GM18907 (cell line): Measurements from ENCODE around the gene RALGAPA1.

Experiments
- ATAC-seq: cut with Tn5 transposase; IDR thresholded peaks from one replicate; pipeline ENCODE4 v1.9.1; 2021; ENCODE audit warnings: mild to moderate bottlenecking, moderate library complexity; ENCODE audit not compliant: unreplicated experiment

The RALGAPA1 gene

GRCh38 chr14:35551081-35551480 lies 258.0 kb downstream of the RALGAPA1 start:
- ATAC-seq = no peak

DNA sequence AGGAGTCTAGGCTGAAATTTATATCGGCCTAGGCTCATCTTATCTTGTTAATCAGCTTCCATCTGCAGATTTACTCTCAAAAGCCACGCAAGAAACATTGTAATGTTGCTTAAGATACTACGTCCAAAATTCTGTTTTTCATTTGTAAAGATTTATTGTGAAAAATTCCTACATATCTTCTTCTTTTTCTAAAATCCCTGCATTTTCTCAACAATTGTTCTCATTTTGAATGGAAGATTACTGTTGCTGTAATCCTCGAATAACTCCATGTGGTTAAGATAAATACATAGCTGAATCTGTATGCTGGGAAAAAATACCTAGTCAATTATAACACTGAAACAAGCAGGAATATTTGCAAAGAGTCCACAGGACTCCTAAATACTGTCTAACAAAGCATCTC lies 259.5 kb downstream of the RALGAPA1 start:
- ATAC-seq = no peak

- no peak for ATAC-seq
These were observed 266.1 kb downstream of the RALGAPA1 start for GRCh38 chr14:35543006-35543405.

GRCh38 chr14:35539969-35540368 lies 269.1 kb downstream of the RALGAPA1 start:
- no peak for ATAC-seq

DNA sequence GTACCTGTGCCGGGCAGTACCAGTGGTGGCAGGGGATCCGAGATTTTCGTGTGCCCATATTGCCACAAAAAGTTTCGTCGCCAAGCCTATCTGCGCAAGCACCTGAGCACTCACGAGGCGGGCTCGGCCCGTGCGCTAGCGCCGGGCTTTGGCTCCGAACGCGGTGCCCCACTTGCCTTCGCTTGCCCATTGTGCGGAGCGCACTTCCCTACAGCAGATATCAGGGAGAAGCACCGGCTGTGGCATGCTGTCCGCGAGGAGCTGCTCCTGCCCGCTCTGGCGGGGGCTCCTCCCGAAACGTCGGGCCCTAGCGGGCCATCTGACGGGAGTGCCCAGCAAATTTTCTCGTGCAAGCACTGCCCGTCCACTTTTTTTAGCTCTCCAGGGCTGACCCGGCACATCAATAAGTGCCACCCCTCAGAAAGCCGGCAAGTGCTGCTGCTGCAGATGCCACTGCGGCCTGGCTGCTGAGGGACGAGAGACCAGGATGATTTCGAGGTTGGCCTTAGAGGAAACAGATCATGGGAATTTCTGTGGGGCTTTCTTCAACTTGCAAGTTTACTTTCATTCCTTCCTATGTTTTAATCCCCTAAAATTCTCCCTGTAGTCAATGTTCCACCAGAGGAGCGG lies 273.5 kb downstream of the RALGAPA1 start:
- no peak for ATAC-seq

DNA sequence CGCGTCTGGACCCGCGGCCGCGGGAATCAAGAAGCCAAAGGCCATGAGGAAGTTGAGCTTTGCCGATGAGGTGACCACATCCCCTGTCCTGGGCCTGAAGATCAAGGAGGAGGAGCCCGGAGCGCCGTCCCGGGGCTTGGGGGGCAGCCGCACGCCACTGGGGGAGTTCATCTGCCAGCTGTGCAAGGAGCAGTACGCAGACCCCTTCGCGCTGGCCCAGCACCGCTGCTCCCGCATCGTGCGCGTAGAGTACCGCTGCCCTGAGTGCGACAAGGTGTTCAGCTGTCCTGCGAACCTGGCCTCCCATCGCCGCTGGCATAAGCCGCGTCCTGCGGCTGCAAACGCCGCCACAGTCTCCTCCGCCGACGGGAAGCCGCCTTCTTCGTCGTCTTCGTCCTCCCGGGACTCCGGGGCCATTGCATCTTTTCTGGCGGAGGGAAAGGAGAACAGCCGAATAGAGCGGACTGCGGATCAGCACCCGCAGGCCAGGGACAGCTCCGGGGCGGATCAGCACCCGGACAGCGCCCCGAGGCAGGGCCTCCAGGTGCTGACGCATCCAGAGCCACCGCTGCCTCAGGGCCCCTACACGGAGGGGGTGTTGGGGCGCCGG lies 274.1 kb downstream of the RALGAPA1 start:
- ATAC-seq = peak; percentile 81

GRCh38 chr14:35534208-35534872 lies 274.8 kb downstream of the RALGAPA1 start:
- ATAC-seq = peak; percentile 28

- ATAC-seq = peak; percentile 72
These were observed 275.5 kb downstream of the RALGAPA1 start, which contains the start of gene INSM2 for GRCh38 chr14:35533357-35534207. INSM2 (plus strand) TSS chr14:35534164; CDS start chr14:35534253, 89 bp downstream.

DNA sequence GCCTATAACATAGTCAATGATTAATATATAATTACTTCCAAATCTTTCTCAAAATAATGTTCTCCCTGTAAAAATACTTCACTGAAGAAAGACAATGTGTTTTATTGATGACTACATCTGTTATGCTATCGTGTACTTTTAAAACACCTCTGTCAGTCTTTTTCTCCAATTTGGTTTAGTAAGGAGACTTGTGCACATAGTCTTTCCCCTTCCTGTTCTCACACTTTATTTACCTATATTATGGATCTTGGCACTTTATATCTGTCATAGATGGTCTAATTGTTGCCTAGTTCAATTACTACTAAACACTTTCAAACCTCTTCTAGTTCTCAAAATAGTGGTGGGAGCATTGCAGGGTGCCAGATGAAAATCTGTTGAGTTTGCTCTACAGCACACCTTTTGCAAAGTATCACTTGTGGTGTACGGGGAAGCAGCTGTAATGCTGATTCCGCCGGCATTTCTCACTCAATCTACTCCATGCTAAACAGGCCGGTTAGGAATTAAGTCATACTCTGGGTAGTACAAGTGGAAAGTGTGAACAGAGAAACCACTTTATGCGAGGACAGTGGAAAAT lies 276.2 kb downstream of the RALGAPA1 start:
- no peak for ATAC-seq

- no peak for ATAC-seq
These were observed 276.9 kb downstream of the RALGAPA1 start for GRCh38 chr14:35531960-35532747.

DNA sequence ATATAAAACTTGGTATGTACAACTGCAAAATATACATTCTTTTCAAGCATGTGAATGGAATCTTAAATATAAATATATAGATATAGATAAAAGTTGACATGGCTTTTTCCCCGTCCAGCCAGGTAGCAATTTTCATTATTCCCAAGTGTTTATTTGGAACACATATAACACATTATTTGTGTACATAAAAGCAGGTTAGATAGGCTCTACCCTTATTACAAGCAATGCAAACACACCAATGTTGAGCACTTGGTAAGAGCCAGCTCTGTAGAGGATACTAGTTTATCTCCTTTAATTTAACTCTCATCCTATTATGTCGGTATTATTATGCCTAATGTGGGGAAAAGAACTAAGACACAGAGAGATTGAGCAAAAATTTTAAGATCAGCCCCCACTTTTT lies 282.1 kb downstream of the RALGAPA1 start:
- no peak for ATAC-seq

GRCh38 chr14:35525695-35526094 lies 283.4 kb downstream of the RALGAPA1 start:
- ATAC-seq = no peak

GRCh38 chr14:35519986-35520385 lies 289.1 kb downstream of the RALGAPA1 start:
- ATAC-seq = no peak

- no peak for ATAC-seq
These were observed 293.2 kb downstream of the RALGAPA1 start for GRCh38 chr14:35515916-35516315.

DNA sequence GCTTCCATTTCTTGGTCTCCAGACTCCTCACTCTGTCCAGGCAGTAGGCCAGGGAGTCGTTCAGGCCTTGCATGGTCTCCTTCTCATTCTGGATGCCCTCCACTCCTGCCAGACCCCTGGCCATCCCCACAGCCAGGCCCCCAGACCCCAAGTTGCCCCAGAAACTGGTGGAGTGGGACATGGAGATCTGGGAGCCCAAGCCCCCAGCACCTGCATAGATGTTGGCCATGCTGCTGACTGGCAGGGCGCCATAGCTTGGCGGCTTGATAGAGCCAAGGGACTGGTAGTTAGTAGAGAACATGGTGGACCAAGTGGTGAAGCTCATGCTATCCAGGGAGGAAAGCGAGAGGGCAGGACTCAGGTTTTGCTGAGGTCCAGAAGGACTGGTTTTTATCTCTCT lies 296.3 kb downstream of the RALGAPA1 start:
- no peak for ATAC-seq

GRCh38 chr14:35509846-35510245 lies 299.2 kb downstream of the RALGAPA1 start:
- ATAC-seq = no peak

DNA sequence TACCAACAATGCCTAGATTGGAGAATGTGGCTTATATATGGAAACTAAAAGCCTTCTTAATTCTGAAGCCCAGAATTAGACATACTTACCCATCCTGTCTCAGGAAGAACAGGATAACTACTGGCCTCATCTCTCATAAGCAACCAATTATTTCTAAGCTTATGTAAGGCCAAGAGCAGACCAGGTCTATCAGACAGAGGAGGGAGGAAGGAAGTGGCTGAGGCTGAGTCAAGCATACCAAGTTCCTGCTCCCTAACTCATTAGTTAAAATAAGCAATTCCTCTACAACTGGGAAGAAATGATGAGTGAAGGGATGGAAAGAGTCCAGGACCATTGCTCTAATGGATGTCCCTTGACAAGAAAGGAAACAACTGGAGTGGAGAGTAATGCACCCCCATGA lies 302.2 kb downstream of the RALGAPA1 start:
- no peak for ATAC-seq

GRCh38 chr14:35506461-35506860 lies 302.6 kb downstream of the RALGAPA1 start:
- ATAC-seq = no peak

- no peak for ATAC-seq
These were observed 304.8 kb downstream of the RALGAPA1 start for GRCh38 chr14:35504260-35504659.

GRCh38 chr14:35503646-35504045 lies 305.4 kb downstream of the RALGAPA1 start:
- ATAC-seq = no peak
